Fibroblast of lung (primary cell): ENCODE measurements around the gene MTOR. TPM values are rescaled to one million over a fixed set of nuclear protein-coding genes. Genes with fewer than 3 reads are reported as not detected.

Source experiments
- DNase-seq, 2 donors: peaks; one replicate each; pipeline versions ENCODE4 v3.0.0 to v3.0.0-alpha.2; 2010; ENCODE audit warnings: low read depth in 2 of 2
- H2AFZ ChIP-seq: 2 replicates; pipeline ENCODE4 v1.5.1; 2012; ENCODE audit warnings: low read length, control low read depth, inconsistent platforms
- H3K27ac ChIP-seq: 2 replicates; pipeline ENCODE4 v1.5.1; 2011; ENCODE audit warnings: low read length, control low read depth; ENCODE audit not compliant: insufficient read depth
- H3K27me3 ChIP-seq: 2 replicates; pipeline ENCODE4 v1.5.1; 2011; ENCODE audit warnings: mild to moderate bottlenecking, low read length; ENCODE audit not compliant: control insufficient read depth, insufficient read depth
- H3K36me3 ChIP-seq: 2 replicates; pipeline ENCODE4 v1.5.1; 2011; ENCODE audit warnings: low read length; ENCODE audit not compliant: control insufficient read depth, insufficient read depth
- H3K4me1 ChIP-seq: 2 replicates; pipeline ENCODE4 v1.5.1; 2011; ENCODE audit warnings: low read length; ENCODE audit not compliant: control insufficient read depth, insufficient read depth; ENCODE audit errors: extremely low read depth
- H3K4me2 ChIP-seq: 2 replicates; pipeline ENCODE4 v1.5.1; 2011; ENCODE audit warnings: low read length, control low read depth; ENCODE audit not compliant: insufficient read depth; ENCODE audit errors: extremely low read depth
- H3K4me3 ChIP-seq, 4 experiments: fragments of 200-600 bp in 1 of 4; sonication (generic) in 1 of 4; replicated peaks in 1 of 4; 2 replicates each; pipeline ENCODE4 v1.5.1; 2011 to 2016; ENCODE audit warnings: low read length in 4 of 4, low read depth in 3 of 4, mild to moderate bottlenecking in 3 of 4, control low read depth in 2 of 4, inconsistent platforms in 1 of 4, mixed read lengths in 1 of 4; ENCODE audit not compliant: insufficient read depth in 1 of 4; ENCODE audit errors: control extremely low read depth in 1 of 4
- H3K79me2 ChIP-seq: 2 replicates; pipeline ENCODE4 v1.5.1; 2012; ENCODE audit warnings: mild to moderate bottlenecking, low read length, inconsistent platforms; ENCODE audit not compliant: control insufficient read depth, insufficient read depth
- H3K9ac ChIP-seq: 2 replicates; pipeline ENCODE4 v1.5.1; 2011; ENCODE audit warnings: mild to moderate bottlenecking, low read length, control low read depth; ENCODE audit not compliant: insufficient read depth
- H3K9me3 ChIP-seq: 2 replicates; pipeline ENCODE4 v1.5.1; 2012; ENCODE audit warnings: low read depth, low read length; ENCODE audit not compliant: control insufficient read depth, insufficient read depth
- H4K20me1 ChIP-seq: 2 replicates; pipeline ENCODE4 v1.5.1; 2011; ENCODE audit warnings: low read length; ENCODE audit not compliant: control insufficient read depth, insufficient read depth; ENCODE audit errors: extremely low read depth
- EZH2 ChIP-seq: IDR thresholded peaks from 2 replicates; pipeline ENCODE4 v1.5.1; 2012; ENCODE audit warnings: low read length, control low read depth, mild to moderate bottlenecking; ENCODE audit errors: missing control alignments
- polyA plus RNA-seq, 2 donors: library from polyadenylated mRNA; depleted of rRNA in 1 of 2; stranded (reverse) in 1 of 2; unstranded in 1 of 2; fragments of >200 nt; gene quantifications; 2 replicates each; pipeline ENCODE4 v1.2.1, GENCODE V29; 2011 to 2012; ENCODE audit warnings: missing spikeins in 1 of 2
- total RNA-seq: library from RNA; depleted of rRNA; stranded (reverse); fragments of >200 nt; gene quantifications from 2 replicates; pipeline ENCODE4 v1.2.1, GENCODE V29; 2014
- TF ChIP-seq, protein P1 (sequence below), 2 donors: IDR thresholded peaks in 1 of 2; conservative IDR thresholded peaks in 1 of 2; 1 replicate in 1 of 2; 2 replicates in 1 of 2; pipeline ENCODE4 v1.5.1; 2011 to 2012; ENCODE audit warnings: low read length in 2 of 2, control low read depth in 1 of 2, inconsistent platforms in 1 of 2, low read depth in 1 of 2, mild to moderate bottlenecking in 1 of 2

MTOR gene
- total and polyA plus RNA-seq, 2 donors (not counting 1 experiment from before 2014, with no cell fraction given), result 20.2 to 36.2 TPM

- no peaks in the 10 kb centered on the region for H3K4me1 ChIP-seq
- H2AFZ ChIP-seq, result no peak overlapping the region
- no peaks in the 10 kb centered on the region for H4K20me1 ChIP-seq
- no peak overlapping the region for H3K4me3 ChIP-seq
- H3K4me2 ChIP-seq, result no peak overlapping the region
- no peaks in the 10 kb centered on the region for H3K79me2 ChIP-seq
- H3K27me3 ChIP-seq, result no peaks in the 10 kb centered on the region
- no peak for DNase-seq
- TF ChIP-seq, protein P1, sequence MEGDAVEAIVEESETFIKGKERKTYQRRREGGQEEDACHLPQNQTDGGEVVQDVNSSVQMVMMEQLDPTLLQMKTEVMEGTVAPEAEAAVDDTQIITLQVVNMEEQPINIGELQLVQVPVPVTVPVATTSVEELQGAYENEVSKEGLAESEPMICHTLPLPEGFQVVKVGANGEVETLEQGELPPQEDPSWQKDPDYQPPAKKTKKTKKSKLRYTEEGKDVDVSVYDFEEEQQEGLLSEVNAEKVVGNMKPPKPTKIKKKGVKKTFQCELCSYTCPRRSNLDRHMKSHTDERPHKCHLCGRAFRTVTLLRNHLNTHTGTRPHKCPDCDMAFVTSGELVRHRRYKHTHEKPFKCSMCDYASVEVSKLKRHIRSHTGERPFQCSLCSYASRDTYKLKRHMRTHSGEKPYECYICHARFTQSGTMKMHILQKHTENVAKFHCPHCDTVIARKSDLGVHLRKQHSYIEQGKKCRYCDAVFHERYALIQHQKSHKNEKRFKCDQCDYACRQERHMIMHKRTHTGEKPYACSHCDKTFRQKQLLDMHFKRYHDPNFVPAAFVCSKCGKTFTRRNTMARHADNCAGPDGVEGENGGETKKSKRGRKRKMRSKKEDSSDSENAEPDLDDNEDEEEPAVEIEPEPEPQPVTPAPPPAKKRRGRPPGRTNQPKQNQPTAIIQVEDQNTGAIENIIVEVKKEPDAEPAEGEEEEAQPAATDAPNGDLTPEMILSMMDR (conservative IDR thresholded peaks at IDR 0.05 in 1 of 2, IDR thresholded peaks at IDR 0.05 in 1 of 2; ENCODE audit: low read depth in 1 of 2, low read length in 2 of 2), result no peak
- no peak for TF ChIP-seq EZH2
- no peak overlapping the region for H3K9ac ChIP-seq
- H3K36me3 ChIP-seq, result peaks cover 4% of the 10 kb centered on the region
- H3K9me3 ChIP-seq, result no peaks in the 10 kb centered on the region
- no peak overlapping the region for H3K27ac ChIP-seq
Measured at GRCh38 chr1:11215381-11216005, 46.9 kb downstream of the MTOR start.

GRCh38 chr1:11214698-11215380 is 47.5 kb downstream of the MTOR start:
- TF ChIP-seq, protein P1 (conservative IDR thresholded peaks at IDR 0.05 in 1 of 2, IDR thresholded peaks at IDR 0.05 in 1 of 2; ENCODE audit: low read depth in 1 of 2, low read length in 2 of 2), result no peak
- no peak for TF ChIP-seq EZH2
- Histone ChIP-seq H3K36me3 (peaks cover 4% of the 10 kb centered on the region), H3K27ac (no peak overlapping the region), H3K4me2 (no peak overlapping the region), H3K9ac (no peak overlapping the region), H4K20me1 (no peaks in the 10 kb centered on the region), H3K79me2 (no peaks in the 10 kb centered on the region), H2AFZ (no peak overlapping the region), H3K9me3 (no peaks in the 10 kb centered on the region), H3K27me3 (no peaks in the 10 kb centered on the region), H3K4me3 (no peak overlapping the region), H3K4me1 (no peaks in the 10 kb centered on the region)
- DNase-seq, result no peak

DNA sequence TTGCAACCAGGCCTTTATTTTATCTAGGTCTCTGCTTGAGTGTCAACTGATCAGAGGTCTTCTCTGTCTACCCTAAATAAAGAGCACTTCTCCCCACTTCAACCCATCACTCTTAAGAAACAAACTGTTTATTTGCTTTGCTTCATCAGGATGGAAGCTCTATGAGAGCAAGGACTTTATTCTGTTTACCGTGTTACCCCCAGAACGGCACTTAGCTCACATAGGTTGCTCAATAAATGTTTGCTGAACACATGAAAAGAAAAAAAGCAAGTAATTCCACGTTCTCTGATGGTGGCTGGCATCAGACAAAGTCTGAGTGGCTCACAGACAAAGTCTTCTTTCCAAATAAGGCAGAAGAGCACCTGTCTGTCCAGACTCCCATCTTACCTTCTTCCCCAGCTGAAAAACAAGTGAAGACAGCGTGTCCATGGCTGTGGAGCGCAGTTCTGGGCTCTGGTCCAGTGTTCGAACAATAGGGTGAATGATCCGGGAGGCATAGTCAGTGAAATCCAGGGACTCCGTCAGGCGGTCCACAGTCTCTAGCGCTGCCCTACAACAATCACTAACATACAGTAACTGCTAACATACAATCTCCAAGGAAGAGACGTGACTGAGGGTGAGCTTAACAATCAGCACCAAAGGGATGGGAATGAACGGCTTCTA is 50.3 kb downstream of the MTOR start:
- Histone ChIP-seq H3K79me2 (no peaks in the 10 kb centered on the region), H3K27me3 (no peaks in the 10 kb centered on the region), H4K20me1 (no peaks in the 10 kb centered on the region), H3K4me1 (no peaks in the 10 kb centered on the region), H3K27ac (no peak overlapping the region), H3K9me3 (no peaks in the 10 kb centered on the region), H2AFZ (no peak overlapping the region), H3K4me2 (no peak overlapping the region), H3K4me3 (no peak overlapping the region), H3K36me3 (peaks cover 8% of the 10 kb centered on the region), H3K9ac (no peak overlapping the region)
- TF ChIP-seq, protein P1 (conservative IDR thresholded peaks at IDR 0.05 in 1 of 2, IDR thresholded peaks at IDR 0.05 in 1 of 2; ENCODE audit: low read depth in 1 of 2, low read length in 2 of 2), result no peak
- TF ChIP-seq EZH2, result no peak
- no peak for DNase-seq
